SJCRH30 (cell line): ENCODE results near the gene AMIGO1. TPM values are rescaled to one million over a fixed set of nuclear protein-coding genes. Genes with fewer than 3 reads are reported as not detected.

Source experiments
- DNase-seq, 2 experiments: peaks; one replicate each; pipeline ENCODE4 v3.0.0-alpha.2; 2015 to 2020
- H3K27ac ChIP-seq: fragments of 250-450 bp; sonication (Bioruptor Pico); 2 replicates; pipeline ENCODE4 v1.5.1; 2020; ENCODE audit warnings: mild to moderate bottlenecking, moderate library complexity
- H3K27me3 ChIP-seq: fragments of 250-450 bp; sonication (Bioruptor Pico); 2 replicates; pipeline ENCODE4 v1.5.1; 2020; ENCODE audit warnings: mild to moderate bottlenecking, moderate library complexity
- H3K36me3 ChIP-seq: fragments of 250-450 bp; sonication (Bioruptor Pico); 2 replicates; pipeline ENCODE4 v1.5.1; 2020; ENCODE audit warnings: mild to moderate bottlenecking, moderate library complexity
- H3K4me1 ChIP-seq: fragments of 250-450 bp; sonication (Bioruptor Pico); 2 replicates; pipeline ENCODE4 v1.5.1; 2020; ENCODE audit warnings: mild to moderate bottlenecking, moderate library complexity
- H3K4me3 ChIP-seq: fragments of 250-450 bp; sonication (Bioruptor Pico); 2 replicates; pipeline ENCODE4 v1.5.1; 2020; ENCODE audit warnings: mild to moderate bottlenecking, moderate library complexity
- H3K9me3 ChIP-seq: fragments of 250-450 bp; sonication (Bioruptor Pico); replicated peaks from 2 replicates; pipeline ENCODE4 v1.5.1; 2020; ENCODE audit warnings: mild to moderate bottlenecking, moderate library complexity
- total RNA-seq: library from RNA; depleted of rRNA; stranded (reverse); fragments of >200 nt; shearing (Covaris generic); gene quantifications from 2 replicates; pipeline ENCODE4 v1.2.3, GENCODE V29; 2014

Gene AMIGO1
- total RNA-seq, 1 experiment from 2014 or later = 0.59 TPM

- H3K9me3 ChIP-seq = no peaks in the 10 kb centered on the region
- no peak overlapping the region for H3K27ac ChIP-seq
- H3K36me3 ChIP-seq = no peaks in the 10 kb centered on the region
- no peak overlapping the region for H3K4me3 ChIP-seq
- H3K4me1 ChIP-seq = peaks cover 13% of the 10 kb centered on the region
- peaks cover 16% of the 10 kb centered on the region for H3K27me3 ChIP-seq
- no peak for DNase-seq
These were observed 29.5 kb upstream of the AMIGO1 start for GRCh38 chr1:109538827-109539555.

GRCh38 chr1:109537450-109538178 is 28.1 kb upstream of the AMIGO1 start:
- no peak overlapping the region for H3K27ac ChIP-seq
- no peak for DNase-seq

GRCh38 chr1:109535971-109536491 is 26.5 kb upstream of the AMIGO1 start:
- Histone ChIP-seq H3K27me3 (peaks cover 12% of the 10 kb centered on the region), H3K4me1 (peaks cover 27% of the 10 kb centered on the region), H3K9me3 (no peaks in the 10 kb centered on the region), H3K4me3 (no peak overlapping the region), H3K36me3 (no peaks in the 10 kb centered on the region), H3K27ac (no peak overlapping the region)
- peak; percentile 68 to 75 for DNase-seq

More at GRCh38 chr1:109537450-109538178, 28.1 kb upstream of the AMIGO1 start:
- H3K9me3 ChIP-seq = no peaks in the 10 kb centered on the region
- peaks cover 16% of the 10 kb centered on the region for H3K27me3 ChIP-seq
- H3K4me3 ChIP-seq = no peak overlapping the region
- H3K4me1 ChIP-seq = peaks cover 13% of the 10 kb centered on the region
- no peaks in the 10 kb centered on the region for H3K36me3 ChIP-seq

- Histone ChIP-seq H3K36me3 (no peaks in the 10 kb centered on the region), H3K4me3 (no peak overlapping the region), H3K27ac (no peak overlapping the region), H3K4me1 (peaks cover 32% of the 10 kb centered on the region), H3K27me3 (peaks cover 12% of the 10 kb centered on the region), H3K9me3 (no peaks in the 10 kb centered on the region)
- DNase-seq = no peak
These were observed 26.0 kb upstream of the AMIGO1 start for GRCh38 chr1:109535481-109535880.

- Histone ChIP-seq H3K4me3 (no peak overlapping the region), H3K9me3 (no peaks in the 10 kb centered on the region), H3K27ac (no peak overlapping the region), H3K27me3 (peaks cover 4% of the 10 kb centered on the region; the same call in 1 of the 2 replicates), H3K4me1 (peaks cover 38% of the 10 kb centered on the region), H3K36me3 (no peaks in the 10 kb centered on the region)
- DNase-seq = no peak
These were observed 24.9 kb upstream of the AMIGO1 start for GRCh38 chr1:109534307-109534858.

GRCh38 chr1:109532365-109533136 is 23.0 kb upstream of the AMIGO1 start:
- H3K4me1 ChIP-seq = peaks cover 56% of the 10 kb centered on the region
- H3K27ac ChIP-seq = peak overlapping the region; percentile 100
- H3K36me3 ChIP-seq = no peaks in the 10 kb centered on the region
- peak overlapping the region; percentile 34 for H3K4me3 ChIP-seq
- no peaks in the 10 kb centered on the region for H3K27me3 ChIP-seq
- no peaks in the 10 kb centered on the region for H3K9me3 ChIP-seq
- DNase-seq = peak; percentile 92 to 97

- Histone ChIP-seq H3K9me3 (no peaks in the 10 kb centered on the region), H3K36me3 (no peaks in the 10 kb centered on the region), H3K4me1 (peaks cover 59% of the 10 kb centered on the region), H3K4me3 (peak overlapping the region; percentile 34), H3K27ac (peak overlapping the region; percentile 100), H3K27me3 (no peaks in the 10 kb centered on the region)
- DNase-seq = peak; percentile 71 to 81
These were observed 22.4 kb upstream of the AMIGO1 start for GRCh38 chr1:109531826-109532364.

- DNase-seq = peak; percentile 64 to 78
- peak overlapping the region; percentile 34 for H3K4me3 ChIP-seq
- peaks cover 57% of the 10 kb centered on the region for H3K4me1 ChIP-seq
- H3K27ac ChIP-seq = peak overlapping the region; percentile 100
- no peaks in the 10 kb centered on the region for H3K9me3 ChIP-seq
- no peaks in the 10 kb centered on the region for H3K36me3 ChIP-seq
- H3K27me3 ChIP-seq = no peaks in the 10 kb centered on the region
These were observed 21.9 kb upstream of the AMIGO1 start for GRCh38 chr1:109531380-109531779.

- Histone ChIP-seq H3K27me3 (no peaks in the 10 kb centered on the region), H3K27ac (peak overlapping the region; percentile 100), H3K9me3 (no peaks in the 10 kb centered on the region), H3K4me3 (peak overlapping the region; percentile 34), H3K4me1 (peaks cover 49% of the 10 kb centered on the region), H3K36me3 (no peaks in the 10 kb centered on the region)
- peak; percentile 98 to 99 for DNase-seq
These were observed 21.0 kb upstream of the AMIGO1 start for GRCh38 chr1:109530457-109531087.

- H3K9me3 ChIP-seq = no peaks in the 10 kb centered on the region
- H3K4me1 ChIP-seq = peaks cover 47% of the 10 kb centered on the region
- no peaks in the 10 kb centered on the region for H3K27me3 ChIP-seq
- DNase-seq = peak; percentile 98 to 99
- no peaks in the 10 kb centered on the region for H3K36me3 ChIP-seq
- peak overlapping the region; percentile 28 for H3K4me3 ChIP-seq
- peak overlapping the region; percentile 100 for H3K27ac ChIP-seq
These were observed 20.4 kb upstream of the AMIGO1 start for GRCh38 chr1:109529881-109530456.

GRCh38 chr1:109528712-109529111 is 19.2 kb upstream of the AMIGO1 start:
- DNase-seq = no peak
- no peaks in the 10 kb centered on the region for H3K36me3 ChIP-seq
- no peak overlapping the region for H3K4me3 ChIP-seq
- H3K27ac ChIP-seq = peak overlapping the region; percentile 100
- no peaks in the 10 kb centered on the region for H3K27me3 ChIP-seq
- H3K9me3 ChIP-seq = no peaks in the 10 kb centered on the region
- peaks cover 56% of the 10 kb centered on the region for H3K4me1 ChIP-seq

- Histone ChIP-seq H3K27ac (peak overlapping the region; percentile 100), H3K4me3 (no peak overlapping the region), H3K9me3 (no peaks in the 10 kb centered on the region), H3K4me1 (peaks cover 62% of the 10 kb centered on the region), H3K27me3 (no peaks in the 10 kb centered on the region), H3K36me3 (no peaks in the 10 kb centered on the region)
- DNase-seq = peak in 1 of 2 experiments; percentile 50
These were observed 18.5 kb upstream of the AMIGO1 start for GRCh38 chr1:109527846-109528695.
